ENCODE data around the gene RERE.

Gene RERE

DNA sequence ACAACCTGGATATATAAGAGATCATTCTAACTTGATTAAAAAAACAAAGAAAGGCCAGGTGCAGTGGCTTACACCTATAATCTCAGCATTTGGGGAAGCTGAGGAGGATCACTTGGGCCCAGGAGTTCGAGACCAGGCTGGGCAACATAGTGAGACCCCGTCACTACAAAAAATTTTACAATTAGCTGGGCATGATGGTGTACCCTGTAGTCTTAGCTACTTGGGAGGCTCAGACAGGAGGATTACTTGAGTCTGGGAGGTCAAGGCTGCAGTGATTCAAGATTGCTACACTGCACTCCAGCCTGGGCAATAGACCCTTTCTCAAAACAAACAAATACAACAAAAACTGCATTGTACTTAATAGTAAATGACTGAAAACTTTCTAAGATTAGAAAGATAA lies 330.2 kb downstream of the RERE start:
- H2BK5ac ChIP-seq (ENCODE audit: low read length), result no peak overlapping the region
- H3K4ac ChIP-seq (ENCODE audit: low read length), result no peak overlapping the region
- no peaks in the 10 kb centered on the region for H3K27me3 ChIP-seq (ENCODE audit: control insufficient read depth in 3 of 3, insufficient read depth in 3 of 3, low read depth in 1 of 3, low read length in 3 of 3)
- peaks cover 3 to 47% of the 10 kb centered on the region in 2 donors for H3K36me3 ChIP-seq (replicated peaks in 1 of 2; ENCODE audit: control insufficient read depth in 2 of 2, insufficient read depth in 2 of 2, low read length in 2 of 2)
- no peak overlapping the region for H2BK120ac ChIP-seq (ENCODE audit: low read depth, low read length)
- no CpG with 5 or more reads among the region's 2 CpGs for WGBS, 2 donors (ENCODE audit: extremely low coverage in 2 of 2, insufficient read length in 2 of 2, insufficient replicate concordance in 1 of 2)
- H2BK15ac ChIP-seq (ENCODE audit: low read length), result no peak overlapping the region
- H3K27ac ChIP-seq (replicated peaks; ENCODE audit: low read length), result no peak overlapping the region
- no peak overlapping the region for H4K8ac ChIP-seq (ENCODE audit: low read depth, low read length)
- no peak overlapping the region for H4K91ac ChIP-seq (ENCODE audit: low read depth, low read length, poor library complexity)
- peaks cover 1% of the 10 kb centered on the region for H3K79me1 ChIP-seq (ENCODE audit: low read depth, low read length)
- no peaks in the 10 kb centered on the region for H3K9me3 ChIP-seq (replicated peaks in 1 of 2; ENCODE audit: control insufficient read depth in 2 of 2, insufficient read depth in 1 of 2, low read depth in 1 of 2, low read length in 2 of 2)
- H3K4me3 ChIP-seq (ENCODE audit: low read length in 2 of 2), result no peak overlapping the region
- H3K23ac ChIP-seq (ENCODE audit: low read depth, low read length, poor library complexity), result no peak overlapping the region
- H3K14ac ChIP-seq (ENCODE audit: low read length), result no peak overlapping the region
- H3K4me1 ChIP-seq (ENCODE audit: control insufficient read depth in 2 of 2, insufficient read depth in 1 of 2, low read depth in 1 of 2, low read length in 2 of 2), result no peaks in the 10 kb centered on the region
- no peak overlapping the region for H3K18ac ChIP-seq (ENCODE audit: low read length)
- H2AFZ ChIP-seq (ENCODE audit: low read length), result no peak overlapping the region
- H3K9ac ChIP-seq (ENCODE audit: low read depth, low read length, poor library complexity), result no peak overlapping the region
- no peak overlapping the region for H2BK12ac ChIP-seq (ENCODE audit: low read length)
- DNase-seq (ENCODE audit: low spot score), result no peak
- no peak overlapping the region for H2AK5ac ChIP-seq (ENCODE audit: low read depth, low read length)
- no peak overlapping the region for H3K4me2 ChIP-seq (ENCODE audit: insufficient read depth, low read length, poor library complexity, severe bottlenecking)

DNA sequence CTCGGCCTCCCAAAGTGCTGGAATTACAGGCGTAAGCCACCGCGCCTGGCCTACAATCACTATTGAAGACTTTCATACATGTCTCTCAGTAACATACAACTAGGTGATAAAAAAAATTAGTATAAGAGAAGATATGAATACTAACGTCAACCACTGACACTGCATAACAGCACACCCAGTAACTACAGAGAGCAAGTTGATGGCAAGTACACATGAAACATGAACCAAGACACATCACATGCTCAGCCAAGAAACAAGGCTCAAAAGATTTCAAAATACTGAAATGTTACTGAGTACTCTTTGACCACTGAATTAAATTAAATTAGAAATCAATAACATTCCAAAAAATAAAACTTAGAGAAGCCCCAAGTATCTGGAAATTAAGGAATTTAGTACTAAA lies 331.4 kb downstream of the RERE start:
- no CpG with 5 or more reads among the region's 5 CpGs for WGBS, 2 donors (ENCODE audit: extremely low coverage in 2 of 2, insufficient read length in 2 of 2, insufficient replicate concordance in 1 of 2)
- Histone ChIP-seq H3K4me2 (ENCODE audit: insufficient read depth, low read length, poor library complexity, severe bottlenecking) (no peak overlapping the region), H2AFZ (ENCODE audit: low read length) (no peak overlapping the region), H3K23ac (ENCODE audit: low read depth, low read length, poor library complexity) (no peak overlapping the region), H2BK5ac (ENCODE audit: low read length) (no peak overlapping the region), H3K18ac (ENCODE audit: low read length) (no peak overlapping the region), H2BK120ac (ENCODE audit: low read depth, low read length) (no peak overlapping the region), H2AK5ac (ENCODE audit: low read depth, low read length) (no peak overlapping the region), H3K9ac (ENCODE audit: low read depth, low read length, poor library complexity) (no peak overlapping the region), H3K14ac (ENCODE audit: low read length) (no peak overlapping the region), H3K4ac (ENCODE audit: low read length) (no peak overlapping the region), H3K4me3 (ENCODE audit: low read length in 2 of 2) (no peak overlapping the region), H4K91ac (ENCODE audit: low read depth, low read length, poor library complexity) (no peak overlapping the region), H3K27me3 (ENCODE audit: control insufficient read depth in 3 of 3, insufficient read depth in 3 of 3, low read depth in 1 of 3, low read length in 3 of 3) (no peaks in the 10 kb centered on the region), H4K8ac (ENCODE audit: low read depth, low read length) (no peak overlapping the region), H2BK12ac (ENCODE audit: low read length) (no peak overlapping the region), H3K79me1 (ENCODE audit: low read depth, low read length) (no peaks in the 10 kb centered on the region), H3K9me3 (replicated peaks in 1 of 2; ENCODE audit: control insufficient read depth in 2 of 2, insufficient read depth in 1 of 2, low read depth in 1 of 2, low read length in 2 of 2) (no peaks in the 10 kb centered on the region), H3K27ac (replicated peaks; ENCODE audit: low read length) (no peak overlapping the region), H2BK15ac (ENCODE audit: low read length) (no peak overlapping the region), H3K36me3 (replicated peaks in 1 of 2; ENCODE audit: control insufficient read depth in 2 of 2, insufficient read depth in 2 of 2, low read length in 2 of 2) (peaks cover 3 to 37% of the 10 kb centered on the region in 2 donors), H3K4me1 (ENCODE audit: control insufficient read depth in 2 of 2, insufficient read depth in 1 of 2, low read depth in 1 of 2, low read length in 2 of 2) (no peaks in the 10 kb centered on the region)
- DNase-seq (ENCODE audit: low spot score), result no peak

DNA sequence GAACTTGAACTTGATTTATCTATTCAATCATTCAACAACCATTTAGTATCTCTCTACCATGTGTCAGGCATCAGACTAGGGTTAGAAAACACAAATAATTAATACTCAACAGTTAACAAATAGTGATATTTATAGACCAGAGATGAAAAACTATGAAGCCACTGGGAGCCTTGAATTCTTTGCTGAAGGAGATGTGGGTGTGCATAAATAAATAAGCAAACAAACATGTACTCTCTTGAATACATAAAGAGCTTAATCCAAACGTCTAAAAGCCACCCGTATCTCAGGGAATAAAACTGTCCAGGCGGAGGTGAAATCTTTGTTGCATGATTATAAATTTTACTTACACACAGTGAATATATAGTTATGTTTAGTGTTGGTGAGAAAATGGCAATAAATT lies 333.9 kb downstream of the RERE start:
- Histone ChIP-seq H3K27me3 (ENCODE audit: control insufficient read depth in 3 of 3, insufficient read depth in 3 of 3, low read depth in 1 of 3, low read length in 3 of 3) (no peaks in the 10 kb centered on the region), H3K9ac (ENCODE audit: low read depth, low read length, poor library complexity) (no peak overlapping the region), H3K79me1 (ENCODE audit: low read depth, low read length) (no peaks in the 10 kb centered on the region), H3K4me1 (ENCODE audit: control insufficient read depth in 2 of 2, insufficient read depth in 1 of 2, low read depth in 1 of 2, low read length in 2 of 2) (no peaks in the 10 kb centered on the region), H3K23ac (ENCODE audit: low read depth, low read length, poor library complexity) (no peak overlapping the region), H3K4me3 (ENCODE audit: low read length in 2 of 2) (no peak overlapping the region), H2AK5ac (ENCODE audit: low read depth, low read length) (no peak overlapping the region), H4K8ac (ENCODE audit: low read depth, low read length) (no peak overlapping the region), H3K9me3 (replicated peaks in 1 of 2; ENCODE audit: control insufficient read depth in 2 of 2, insufficient read depth in 1 of 2, low read depth in 1 of 2, low read length in 2 of 2) (no peaks in the 10 kb centered on the region), H2BK15ac (ENCODE audit: low read length) (no peak overlapping the region), H3K27ac (replicated peaks; ENCODE audit: low read length) (no peak overlapping the region), H3K4ac (ENCODE audit: low read length) (no peak overlapping the region), H4K91ac (ENCODE audit: low read depth, low read length, poor library complexity) (no peak overlapping the region), H2AFZ (ENCODE audit: low read length) (no peak overlapping the region), H2BK5ac (ENCODE audit: low read length) (no peak overlapping the region), H3K4me2 (ENCODE audit: insufficient read depth, low read length, poor library complexity, severe bottlenecking) (no peak overlapping the region), H2BK12ac (ENCODE audit: low read length) (no peak overlapping the region), H2BK120ac (ENCODE audit: low read depth, low read length) (no peak overlapping the region), H3K14ac (ENCODE audit: low read length) (no peak overlapping the region), H3K36me3 (replicated peaks in 1 of 2; ENCODE audit: control insufficient read depth in 2 of 2, insufficient read depth in 2 of 2, low read length in 2 of 2) (peaks cover 3 to 29% of the 10 kb centered on the region in 2 donors), H3K18ac (ENCODE audit: low read length) (no peak overlapping the region)
- no peak for DNase-seq (ENCODE audit: low spot score)
- no CpG with 5 or more reads among the region's 3 CpGs for WGBS, 2 donors (ENCODE audit: extremely low coverage in 2 of 2, insufficient read length in 2 of 2, insufficient replicate concordance in 1 of 2)

DNA sequence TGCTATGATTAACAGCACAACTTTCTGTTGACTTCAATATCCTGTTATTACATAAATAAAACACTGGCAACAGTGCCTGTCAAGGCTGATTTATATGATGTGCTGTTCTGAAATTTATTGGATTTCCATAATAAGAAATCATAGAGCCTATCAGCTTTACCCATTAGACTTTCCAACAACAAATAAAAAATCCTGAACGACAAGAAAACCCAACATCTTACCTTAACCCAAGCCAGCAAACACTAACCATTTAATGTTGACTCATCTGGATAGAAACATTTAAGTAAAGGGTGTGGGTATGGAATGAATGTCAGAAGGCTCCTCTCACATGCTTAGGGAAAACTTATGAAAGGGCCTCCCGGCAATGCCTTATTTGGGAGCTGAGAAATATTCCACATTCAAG lies 334.5 kb downstream of the RERE start:
- no peaks in the 10 kb centered on the region for H3K27me3 ChIP-seq (ENCODE audit: control insufficient read depth in 3 of 3, insufficient read depth in 3 of 3, low read depth in 1 of 3, low read length in 3 of 3)

More for the DNA sequence above, 334.5 kb downstream of the RERE start:
- Histone ChIP-seq H2BK15ac (ENCODE audit: low read length) (no peak overlapping the region), H3K4me1 (ENCODE audit: control insufficient read depth in 2 of 2, insufficient read depth in 1 of 2, low read depth in 1 of 2, low read length in 2 of 2) (no peaks in the 10 kb centered on the region), H3K27ac (replicated peaks; ENCODE audit: low read length) (no peak overlapping the region), H3K4ac (ENCODE audit: low read length) (no peak overlapping the region), H3K14ac (ENCODE audit: low read length) (no peak overlapping the region), H3K9ac (ENCODE audit: low read depth, low read length, poor library complexity) (no peak overlapping the region), H2AFZ (ENCODE audit: low read length) (no peak overlapping the region), H3K4me3 (ENCODE audit: low read length in 2 of 2) (no peak overlapping the region), H2BK12ac (ENCODE audit: low read length) (no peak overlapping the region), H3K23ac (ENCODE audit: low read depth, low read length, poor library complexity) (no peak overlapping the region), H2BK5ac (ENCODE audit: low read length) (no peak overlapping the region), H3K36me3 (replicated peaks in 1 of 2; ENCODE audit: control insufficient read depth in 2 of 2, insufficient read depth in 2 of 2, low read length in 2 of 2) (peaks cover 3 to 33% of the 10 kb centered on the region in 2 donors), H3K9me3 (replicated peaks in 1 of 2; ENCODE audit: control insufficient read depth in 2 of 2, insufficient read depth in 1 of 2, low read depth in 1 of 2, low read length in 2 of 2) (no peaks in the 10 kb centered on the region), H2BK120ac (ENCODE audit: low read depth, low read length) (no peak overlapping the region), H4K8ac (ENCODE audit: low read depth, low read length) (no peak overlapping the region), H3K18ac (ENCODE audit: low read length) (no peak overlapping the region), H4K91ac (ENCODE audit: low read depth, low read length, poor library complexity) (no peak overlapping the region), H2AK5ac (ENCODE audit: low read depth, low read length) (no peak overlapping the region), H3K4me2 (ENCODE audit: insufficient read depth, low read length, poor library complexity, severe bottlenecking) (no peak overlapping the region), H3K79me1 (ENCODE audit: low read depth, low read length) (no peaks in the 10 kb centered on the region)
- no CpG with 5 or more reads among the region's 2 CpGs for WGBS, 2 donors (ENCODE audit: extremely low coverage in 2 of 2, insufficient read length in 2 of 2, insufficient replicate concordance in 1 of 2)
- no peak for DNase-seq (ENCODE audit: low spot score)

Measured in neuronal stem cell (in vitro differentiated cells).